K562 (cell line): Measurements from ENCODE around the gene RHOF. TPM values are rescaled to one million over a fixed set of nuclear protein-coding genes. Genes with fewer than 3 reads are reported as not detected.
A peak's percentile ranks its signal among the peaks of the same experiment; 100 is the strongest.

ENCODE experiments used
- BRD4 ChIP-seq: fragments of 200-600 bp; sonication (generic); IDR thresholded peaks from 2 replicates; pipeline ENCODE4 v1.6.1; 2017; ENCODE audit warnings: inconsistent platforms
- EP400 ChIP-seq: fragments of 450-650 bp; IDR thresholded peaks from 2 replicates; pipeline ENCODE4 v1.6.1; 2017; ENCODE audit warnings: antibody characterized with exemption, mild to moderate bottlenecking, moderate library complexity
- FOXP4 ChIP-seq: sonication (generic); formaldehyde crosslinking; IDR thresholded peaks from 2 replicates; pipeline ENCODE4 v1.8.0; 2022; ENCODE audit warnings: mild to moderate bottlenecking, missing genetic modification reagents, borderline replicate concordance
- GABPB1 ChIP-seq: sonication (generic); formaldehyde crosslinking; IDR thresholded peaks from 2 replicates; pipeline ENCODE4 v1.8.0; 2022; ENCODE audit warnings: mild to moderate bottlenecking, missing genetic modification reagents
- HIVEP1 ChIP-seq: fragments of 250-450 bp; sonication (Bioruptor Pico); IDR thresholded peaks from 2 replicates; pipeline ENCODE4 v1.4.0; 2020; ENCODE audit warnings: mild to moderate bottlenecking
- JUN ChIP-seq, 2 experiments: sonication (generic) in 1 of 2; formaldehyde crosslinking in 1 of 2; IDR thresholded peaks; 2 replicates each; pipeline versions ENCODE4 v1.6.1 to v1.8.0; 2012 to 2022; ENCODE audit warnings: borderline replicate concordance in 2 of 2, mild to moderate bottlenecking in 2 of 2, improper control_type of control experiment in 1 of 2, low read depth in 1 of 2, low read length in 1 of 2, missing genetic modification reagents in 1 of 2
- KDM4B ChIP-seq, 2 experiments: fragments of 450-650 bp in 1 of 2; sonication (generic) in 1 of 2; IDR thresholded peaks; 2 replicates each; pipeline ENCODE4 v1.6.1; 2016 to 2017; ENCODE audit warnings: borderline replicate concordance in 2 of 2, antibody characterized with exemption in 1 of 2, low read depth in 1 of 2, mild to moderate bottlenecking in 1 of 2
- NCOA2 ChIP-seq, 2 experiments: fragments of 450-650 bp; IDR thresholded peaks; 2 replicates each; pipeline ENCODE4 v1.6.1; 2018; ENCODE audit warnings: mild to moderate bottlenecking in 2 of 2, moderate library complexity in 1 of 2; ENCODE audit not compliant: partially characterized antibody in 2 of 2
- NFYB ChIP-seq: IDR thresholded peaks from 2 replicates; pipeline ENCODE4 v1.6.1; 2011; ENCODE audit warnings: mild to moderate bottlenecking, moderate library complexity; ENCODE audit not compliant: insufficient read length; ENCODE audit errors: extremely low read depth
- PCBP2 ChIP-seq: fragments of 200-400 bp; formaldehyde crosslinking; IDR thresholded peaks from 2 replicates; pipeline ENCODE4 v1.6.1; 2018; ENCODE audit warnings: low read length, low read depth, mild to moderate bottlenecking, moderate library complexity; ENCODE audit not compliant: poor library complexity, severe bottlenecking
- POLR3G ChIP-seq: IDR thresholded peaks from 2 replicates; pipeline ENCODE4 v1.6.1; 2011; ENCODE audit not compliant: insufficient read length, insufficient replicate concordance; ENCODE audit errors: extremely low read depth
- PTTG1 ChIP-seq: fragments of 450-650 bp; IDR thresholded peaks from 2 replicates; pipeline ENCODE4 v1.6.1; 2016; ENCODE audit warnings: low read depth, mild to moderate bottlenecking, missing genetic modification characterization, missing compliant biosample characterization
- RBM34 ChIP-seq: fragments of 200-400 bp; formaldehyde crosslinking; IDR thresholded peaks from 2 replicates; pipeline ENCODE4 v1.6.1; 2018; ENCODE audit warnings: low read length, borderline replicate concordance; ENCODE audit not compliant: insufficient read depth
- RNF2 ChIP-seq: sonication (generic); IDR thresholded peaks from 2 replicates; pipeline ENCODE4 v1.6.1; 2016
- SAFB2 ChIP-seq: fragments of 200-400 bp; formaldehyde crosslinking; IDR thresholded peaks from 2 replicates; pipeline ENCODE4 v1.6.1; 2018; ENCODE audit warnings: borderline replicate concordance, low read length, low read depth, moderate library complexity; ENCODE audit not compliant: severe bottlenecking
- SIX5 ChIP-seq, 2 experiments: IDR thresholded peaks; 2 replicates each; pipeline ENCODE4 v1.6.1; 2011; ENCODE audit warnings: low read length in 2 of 2, borderline replicate concordance in 1 of 2, low read depth in 1 of 2, mild to moderate bottlenecking in 1 of 2, moderate library complexity in 1 of 2; ENCODE audit not compliant: insufficient read depth in 1 of 2
- SMAD1 ChIP-seq: fragments of 150-350 bp; IDR thresholded peaks from 2 replicates; pipeline ENCODE4 v1.6.1; 2014; ENCODE audit warnings: low read length, low read depth; ENCODE audit not compliant: partially characterized antibody
- SUPT5H ChIP-seq: fragments of 450-650 bp; IDR thresholded peaks from 2 replicates; pipeline ENCODE4 v1.6.1; 2016
- TBL1XR1 ChIP-seq, 2 experiments: IDR thresholded peaks; 2 replicates each; pipeline ENCODE4 v1.6.1; 2012; ENCODE audit warnings: improper control_type of control experiment in 2 of 2, low read length in 2 of 2, mild to moderate bottlenecking in 1 of 2
- TCF7 ChIP-seq: sonication (generic); IDR thresholded peaks from 2 replicates; pipeline ENCODE4 v1.6.1; 2016; ENCODE audit warnings: antibody characterized with exemption, borderline replicate concordance
- ZNF175 ChIP-seq: fragments of 200-800 bp; sonication (Bioruptor generic); IDR thresholded peaks from 2 replicates; pipeline ENCODE4 v1.6.1; 2016; ENCODE audit warnings: low read depth, mild to moderate bottlenecking, missing genetic modification characterization, missing compliant biosample characterization
- ZNF436 ChIP-seq: fragments of 250-450, 450-650 bp; sonication (Bioruptor Pico); formaldehyde crosslinking; IDR thresholded peaks from 2 replicates; pipeline ENCODE4 v1.7.0; 2020; ENCODE audit warnings: mild to moderate bottlenecking
- ZNF707 ChIP-seq: fragments of 250-450 bp; sonication (Bioruptor Pico); conservative IDR thresholded peaks from 2 replicates; pipeline ENCODE4 v1.8.0; 2022; ENCODE audit warnings: inconsistent platforms, mild to moderate bottlenecking, moderate library complexity
- polyA plus RNA-seq, 8 experiments: library from polyadenylated mRNA; depleted of rRNA in 4 of 8; stranded (reverse) in 5 of 8; unstranded in 3 of 8; fragments of >200 nt; fragmentation: Nextera tagmentation in 2 of 8; fragmentation: Illumina TruSeq in 1 of 8; extraction: Ambion mirVana in 2 of 8; extraction: Trizol in 1 of 8; gene quantifications; 2 replicates each; pipeline versions ENCODE4 v1.2.1 to v1.2.3, GENCODE V29; 2011 to 2014; ENCODE audit warnings: inconsistent platforms in 1 of 8, missing spikeins in 1 of 8
- total RNA-seq, 7 experiments: library from RNA; depleted of rRNA in 6 of 7; stranded (reverse); fragments of >200 nt in 6 of 7; fragmentation: Illumina TruSeq in 2 of 7; extraction: Trizol in 2 of 7; gene quantifications; 2 replicates each; pipeline versions ENCODE4 v1.2.1 to v1.2.3, GENCODE V29; 2011 to 2021; ENCODE audit warnings: low replicate concordance in 1 of 7
- TF ChIP-seq, protein P1 (sequence below): fragments of 250-450 bp; sonication (Bioruptor Pico); IDR thresholded peaks from 2 replicates; pipeline ENCODE4 v1.4.0; 2020; ENCODE audit warnings: borderline replicate concordance

RHOF gene
- total and polyA plus RNA-seq, 9 of the 15 experiments (the other 6 are each of a cell fraction or from before 2014, with no cell fraction given) = 0.13 to 10.1 (median 4.0) TPM

GRCh38 chr12:121839106-121839992 is 45.9 kb upstream of the RHOF start (continued):
- TF ChIP-seq JUN (IDR thresholded peaks at IDR 0.05; ENCODE audit: borderline replicate concordance, low read depth, low read length) = no peak; the same call in 1 of the 2 replicates
- TF ChIP-seq JUN (CRISPR knock-in tag; IDR thresholded peaks at IDR 0.05; ENCODE audit: borderline replicate concordance) = no peak; the same call in 1 of the 2 replicates
- TF ChIP-seq FOXP4 (CRISPR knock-in tag) = no peak
- TF ChIP-seq ZNF436 = no peak
- TF ChIP-seq KDM4B (IDR thresholded peaks at IDR 0.05; ENCODE audit: borderline replicate concordance in 2 of 2, low read depth in 1 of 2) = no peak
- no peak for TF ChIP-seq SIX5 (IDR thresholded peaks at IDR 0.05; ENCODE audit: borderline replicate concordance in 1 of 2, insufficient read depth in 1 of 2, low read depth in 1 of 2, low read length in 2 of 2)
- no peak for TF ChIP-seq PTTG1 (tag)
- TF ChIP-seq NFYB = no peak
- no peak for TF ChIP-seq ZNF175 (CRISPR knock-in tag)
- TF ChIP-seq SAFB2 = no peak
- no peak for TF ChIP-seq RBM34
- no peak for TF ChIP-seq PCBP2
- TF ChIP-seq RNF2 = no peak
- peak; percentile 83 for TF ChIP-seq SUPT5H
- TF ChIP-seq GABPB1 (CRISPR knock-in tag) = peak; percentile 58; the same call in 1 of the 2 replicates
- no peak for TF ChIP-seq TBL1XR1 (IDR thresholded peaks at IDR 0.05; ENCODE audit: low read length in 2 of 2)
- TF ChIP-seq, protein P1, sequence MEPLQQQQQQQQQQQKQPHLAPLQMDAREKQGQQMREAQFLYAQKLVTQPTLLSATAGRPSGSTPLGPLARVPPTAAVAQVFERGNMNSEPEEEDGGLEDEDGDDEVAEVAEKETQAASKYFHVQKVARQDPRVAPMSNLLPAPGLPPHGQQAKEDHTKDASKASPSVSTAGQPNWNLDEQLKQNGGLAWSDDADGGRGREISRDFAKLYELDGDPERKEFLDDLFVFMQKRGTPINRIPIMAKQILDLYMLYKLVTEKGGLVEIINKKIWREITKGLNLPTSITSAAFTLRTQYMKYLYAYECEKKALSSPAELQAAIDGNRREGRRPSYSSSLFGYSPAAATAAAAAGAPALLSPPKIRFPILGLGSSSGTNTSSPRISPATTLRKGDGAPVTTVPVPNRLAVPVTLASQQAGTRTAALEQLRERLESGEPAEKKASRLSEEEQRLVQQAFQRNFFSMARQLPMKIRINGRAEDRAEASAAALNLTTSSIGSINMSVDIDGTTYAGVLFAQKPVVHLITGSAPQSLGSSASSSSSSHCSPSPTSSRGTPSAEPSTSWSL (CRISPR knock-in tag) = no peak
- TF ChIP-seq BRD4 = no peak
- no peak for TF ChIP-seq SMAD1
- TF ChIP-seq ZNF707 (CRISPR knock-in tag) = no peak
- TF ChIP-seq HIVEP1 (CRISPR knock-in tag) = no peak
- TF ChIP-seq EP400 = peak; percentile 75
- TF ChIP-seq TCF7 = no peak
- TF ChIP-seq NCOA2 (IDR thresholded peaks at IDR 0.05; ENCODE audit: partially characterized antibody in 2 of 2) = no peak
- no peak for TF ChIP-seq POLR3G
